Measurements from ENCODE around the gene MGAT4A.

DNA sequence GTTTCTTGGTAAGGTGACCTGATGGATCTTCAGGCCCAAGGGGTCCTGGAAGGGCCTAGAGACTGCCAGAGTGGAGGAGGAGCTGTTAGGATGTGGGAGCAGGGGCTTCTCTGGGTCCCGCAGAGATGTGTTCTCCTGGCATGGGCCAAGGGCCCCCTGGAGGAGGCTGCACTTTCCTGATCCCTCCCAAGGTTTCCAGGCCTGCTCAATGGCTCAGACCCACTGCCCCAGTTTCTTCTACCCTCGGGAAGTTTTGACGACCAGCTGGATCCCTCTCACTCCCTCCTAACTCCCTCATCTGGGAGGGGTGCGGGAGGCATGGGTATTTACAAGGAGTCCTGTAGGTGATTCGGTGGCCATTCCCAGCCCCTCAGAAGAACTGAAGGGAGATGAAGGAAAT, 158.7 kb downstream of the MGAT4A start:
- TF ChIP-seq, protein P1, sequence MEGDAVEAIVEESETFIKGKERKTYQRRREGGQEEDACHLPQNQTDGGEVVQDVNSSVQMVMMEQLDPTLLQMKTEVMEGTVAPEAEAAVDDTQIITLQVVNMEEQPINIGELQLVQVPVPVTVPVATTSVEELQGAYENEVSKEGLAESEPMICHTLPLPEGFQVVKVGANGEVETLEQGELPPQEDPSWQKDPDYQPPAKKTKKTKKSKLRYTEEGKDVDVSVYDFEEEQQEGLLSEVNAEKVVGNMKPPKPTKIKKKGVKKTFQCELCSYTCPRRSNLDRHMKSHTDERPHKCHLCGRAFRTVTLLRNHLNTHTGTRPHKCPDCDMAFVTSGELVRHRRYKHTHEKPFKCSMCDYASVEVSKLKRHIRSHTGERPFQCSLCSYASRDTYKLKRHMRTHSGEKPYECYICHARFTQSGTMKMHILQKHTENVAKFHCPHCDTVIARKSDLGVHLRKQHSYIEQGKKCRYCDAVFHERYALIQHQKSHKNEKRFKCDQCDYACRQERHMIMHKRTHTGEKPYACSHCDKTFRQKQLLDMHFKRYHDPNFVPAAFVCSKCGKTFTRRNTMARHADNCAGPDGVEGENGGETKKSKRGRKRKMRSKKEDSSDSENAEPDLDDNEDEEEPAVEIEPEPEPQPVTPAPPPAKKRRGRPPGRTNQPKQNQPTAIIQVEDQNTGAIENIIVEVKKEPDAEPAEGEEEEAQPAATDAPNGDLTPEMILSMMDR (IDR thresholded peaks at IDR 0.05; ENCODE audit: low read depth, low read length), result no peak
- TF ChIP-seq POLR2A (IDR thresholded peaks at IDR 0.05; ENCODE audit: extremely low read depth, insufficient read length), result no peak
- no peak for TF ChIP-seq MYC (IDR thresholded peaks at IDR 0.05; ENCODE audit: low read depth, low read length)
